Vagina (tissue), 2 donors: ENCODE data around the gene MUC6.

Experiments
- CTCF ChIP-seq, 3 experiments: fragments of 450-650 bp in 2 of 3; fragments of 200-600 bp in 1 of 3; sonication (generic) in 1 of 3; IDR thresholded peaks; one replicate each; pipeline ENCODE4 v1.5.1; 2017 to 2019; ENCODE audit warnings: antibody characterized with exemption in 3 of 3, mild to moderate bottlenecking in 2 of 3, moderate library complexity in 2 of 3
- POLR2A ChIP-seq, 2 donors: fragments of 450-650 bp; IDR thresholded peaks; one replicate each; pipeline ENCODE4 v1.6.1; 2017; ENCODE audit warnings: antibody characterized with exemption in 2 of 2, mild to moderate bottlenecking in 2 of 2, moderate library complexity in 2 of 2
- POLR2AphosphoS5 ChIP-seq, 2 donors: sonication (generic); formaldehyde crosslinking; IDR thresholded peaks; one replicate each; pipeline ENCODE4 v1.9.0; 2017; ENCODE audit warnings: antibody characterized with exemption in 2 of 2, mild to moderate bottlenecking in 2 of 2, low read depth in 1 of 2; ENCODE audit not compliant: insufficient read depth in 1 of 2

DNA sequence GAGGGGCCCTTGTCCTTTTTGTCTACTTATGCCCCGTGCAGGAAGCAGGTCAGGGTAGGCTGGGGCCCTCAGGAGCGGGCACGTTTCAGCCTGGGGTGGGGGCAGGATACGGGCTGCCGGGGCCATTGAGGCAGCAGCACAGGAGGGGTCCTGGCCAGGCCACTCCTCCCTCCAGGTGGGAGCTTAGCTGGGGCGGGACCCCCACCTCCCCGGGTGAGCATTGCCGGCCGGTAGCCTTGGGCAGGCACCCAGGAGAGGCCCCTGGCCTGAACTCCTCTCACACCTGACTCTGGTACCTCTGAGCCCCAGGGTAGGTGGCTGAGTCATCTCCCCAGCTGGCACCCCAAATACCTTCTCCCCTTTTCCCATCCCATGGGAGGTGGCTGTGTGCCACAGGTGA lies 5.0 kb upstream of the MUC6 start:
- TF ChIP-seq CTCF (IDR thresholded peaks at IDR 0.05) (no peak), POLR2AphosphoS5 (IDR thresholded peaks at IDR 0.05; ENCODE audit: insufficient read depth in 1 of 2, low read depth in 1 of 2) (no peak), POLR2A (IDR thresholded peaks at IDR 0.05) (no peak)
